K562 (cell line): ENCODE data around the gene SNCA. TPM values are rescaled to one million over a fixed set of nuclear protein-coding genes. Genes with fewer than 3 reads are reported as not detected.

ENCODE experiments used
- ATAC-seq: fragments of 200-7000 bp; cut with Tn5 transposase; 3 replicates; pipeline ENCODE4 v1.9.1; 2020; ENCODE audit warnings: moderate library complexity
- BruUV-seq: library from RNA; stranded (reverse); fragments of 400-500 nt; replicated peaks from 2 replicates; lab custom pipeline; 2021; lab: Mats Ljungman, UMichigan
- CTCF ChIA-PET: fragments of 300-600 bp; formaldehyde crosslinking; extraction: SDS; loops from one replicate; lab custom pipeline; 2021; ENCODE audit warnings: low intra/inter-chr PET ratio; lab: Yijun Ruan, JAX
- POLR2A ChIA-PET: fragments of 300-600, 350-650 bp; sonication (Branson Sonifier 250); formaldehyde crosslinking; extraction: SDS; loops from one replicate; lab custom pipeline; 2021; ENCODE audit warnings: antibody characterized with exemption, inconsistent platforms; lab: Yijun Ruan, JAX
- DNase-seq, 4 experiments: peaks; one replicate each; pipeline versions ENCODE4 v3.0.0 to v3.0.0-alpha.2; 2011 to 2018; ENCODE audit warnings: low spot score in 3 of 4, mixed read lengths in 3 of 4; ENCODE audit errors: extremely low read depth in 1 of 4
- FAIRE-seq: peaks from 2 replicates; lab custom pipeline; 2011; peaks lifted over from hg19 to GRCh38; lab: Jason Lieb, UNC
- H2AFZ ChIP-seq: 2 replicates; pipeline ENCODE4 v1.6.0; 2011; ENCODE audit warnings: low read depth, low read length, control low read depth, inconsistent platforms
- H3K27ac ChIP-seq: fragments of 200-600 bp; 3 replicates; pipeline ENCODE4 v1.8.0; 2011; ENCODE audit warnings: low read depth, mild to moderate bottlenecking, control low read depth, inconsistent platforms, low read length, moderate library complexity, mixed read lengths; ENCODE audit errors: extremely low read depth
- H3K27me3 ChIP-seq, 2 experiments: fragments of 300-600 bp in 1 of 2; 2 replicates in 1 of 2; 3 replicates in 1 of 2; pipeline versions ENCODE4 v1.6.0 to v1.8.0; 2011; ENCODE audit warnings: inconsistent platforms in 2 of 2, low read length in 2 of 2, mild to moderate bottlenecking in 1 of 2, mixed read lengths in 1 of 2, moderate library complexity in 1 of 2; ENCODE audit not compliant: control insufficient read depth in 2 of 2, insufficient read depth in 2 of 2
- H3K36me3 ChIP-seq: fragments of 300-600 bp; 3 replicates; pipeline ENCODE4 v1.8.0; 2011; ENCODE audit warnings: mild to moderate bottlenecking, low read length, inconsistent platforms; ENCODE audit not compliant: control insufficient read depth, insufficient read depth
- H3K4me1 ChIP-seq, 2 experiments: fragments of 200-600 bp in 1 of 2; replicated peaks in 1 of 2; 2 replicates in 1 of 2; 3 replicates in 1 of 2; pipeline versions ENCODE4 v1.5.1 to v1.8.0; 2011; ENCODE audit warnings: inconsistent platforms in 2 of 2, low read length in 2 of 2, mild to moderate bottlenecking in 1 of 2, mixed read lengths in 1 of 2, moderate library complexity in 1 of 2; ENCODE audit not compliant: control insufficient read depth in 2 of 2, insufficient read depth in 2 of 2
- H3K4me2 ChIP-seq: 2 replicates; pipeline ENCODE4 v1.6.1; 2011; ENCODE audit warnings: low read length, control low read depth, inconsistent platforms, mixed read lengths; ENCODE audit not compliant: insufficient read depth
- H3K4me3 ChIP-seq: fragments of 200-600 bp; sonication (generic), shearing (Covaris generic); 2 replicates; pipeline ENCODE4 v1.5.1; 2016; ENCODE audit warnings: control low read depth, inconsistent platforms
- H3K79me2 ChIP-seq: fragments of 200-600 bp; 3 replicates; pipeline ENCODE4 v1.8.0; 2011; ENCODE audit warnings: low read length, inconsistent platforms; ENCODE audit not compliant: control insufficient read depth, insufficient read depth
- H3K9ac ChIP-seq, 2 experiments: 2 replicates each; pipeline versions ENCODE4 v1.6.0 to v1.6.1; 2011; ENCODE audit warnings: low read depth in 2 of 2, low read length in 2 of 2, control low read depth in 1 of 2, inconsistent platforms in 1 of 2, mild to moderate bottlenecking in 1 of 2, mixed read lengths in 1 of 2; ENCODE audit not compliant: insufficient read depth in 1 of 2
- H3K9me1 ChIP-seq: one replicate; pipeline ENCODE4 v1.6.0; 2011; ENCODE audit warnings: inconsistent platforms, mild to moderate bottlenecking, low read length, moderate library complexity; ENCODE audit not compliant: control insufficient read depth, insufficient read depth
- H3K9me3 ChIP-seq: replicated peaks from 2 replicates; pipeline ENCODE4 v1.5.1; 2011; ENCODE audit warnings: low read depth, low read length, inconsistent platforms; ENCODE audit not compliant: control insufficient read depth, insufficient read depth
- H4K20me1 ChIP-seq: replicated peaks from 2 replicates; pipeline ENCODE4 v1.6.1; 2011; ENCODE audit warnings: low read length, inconsistent platforms, mixed read lengths; ENCODE audit not compliant: control insufficient read depth, insufficient read depth
- CC2D1A ChIP-seq: fragments of 450-650 bp; IDR thresholded peaks from 2 replicates; pipeline ENCODE4 v1.6.1; 2017; ENCODE audit warnings: mild to moderate bottlenecking
- ETV5 ChIP-seq: sonication (generic); formaldehyde crosslinking; IDR thresholded peaks from 2 replicates; pipeline ENCODE4 v1.4.0; 2020; ENCODE audit warnings: low read depth, mild to moderate bottlenecking, missing genetic modification reagents
- FOXK2 ChIP-seq, 2 experiments: fragments of 450-650 bp; IDR thresholded peaks in 1 of 2; conservative IDR thresholded peaks in 1 of 2; 2 replicates each; pipeline ENCODE4 v1.6.1; 2016; ENCODE audit warnings: low read depth in 2 of 2, mild to moderate bottlenecking in 1 of 2
- GABPA ChIP-seq: fragments of 200-800 bp; sonication (Bioruptor generic); conservative IDR thresholded peaks from 2 replicates; pipeline ENCODE4 v1.6.1; 2016; ENCODE audit warnings: low read depth, missing genetic modification characterization, missing compliant biosample characterization
- HNRNPH1 ChIP-seq: fragments of 200-400 bp; formaldehyde crosslinking; optimal IDR thresholded peaks from 2 replicates; pipeline ENCODE3; 2017; ENCODE audit warnings: low read depth, mild to moderate bottlenecking, low read length, moderate library complexity
- KAT7 ChIP-seq: sonication (generic); formaldehyde crosslinking; IDR thresholded peaks from 2 replicates; pipeline ENCODE4 v1.8.0; 2022; ENCODE audit warnings: missing genetic modification reagents, mild to moderate bottlenecking, borderline replicate concordance
- NR0B1 ChIP-seq: fragments of 450-650 bp; IDR thresholded peaks from one replicate; pipeline ENCODE4 v1.6.1; 2018; ENCODE audit warnings: mild to moderate bottlenecking, moderate library complexity; ENCODE audit not compliant: partially characterized antibody
- RAD21 ChIP-seq, 2 experiments: fragments of 250-450 bp in 1 of 2; fragments of 450-650 bp in 1 of 2; sonication (Bioruptor Pico) in 1 of 2; formaldehyde crosslinking in 1 of 2; IDR thresholded peaks in 1 of 2; conservative IDR thresholded peaks in 1 of 2; 2 replicates each; pipeline versions ENCODE4 v1.4.0 to v1.8.0; 2020 to 2022; ENCODE audit warnings: mild to moderate bottlenecking in 2 of 2, moderate library complexity in 1 of 2
- YY1 ChIP-seq, 3 experiments: IDR thresholded peaks; 2 replicates each; pipeline ENCODE4 v1.6.1; 2011; ENCODE audit warnings: low read length in 2 of 3, mild to moderate bottlenecking in 2 of 3, moderate library complexity in 2 of 3, borderline replicate concordance in 1 of 3, control low read depth in 1 of 3, low read depth in 1 of 3; ENCODE audit not compliant: insufficient read depth in 3 of 3, insufficient replicate concordance in 2 of 3, control insufficient read depth in 1 of 3, insufficient read length in 1 of 3; ENCODE audit errors: extremely low read depth in 1 of 3
- ZNF445 ChIP-seq: fragments of 250-450 bp; sonication (Bioruptor Pico); IDR thresholded peaks from 2 replicates; pipeline ENCODE4 v1.4.0; 2020; ENCODE audit warnings: low read depth, mild to moderate bottlenecking, moderate library complexity
- ZZZ3 ChIP-seq: fragments of 450-650 bp; IDR thresholded peaks from 2 replicates; pipeline ENCODE4 v1.6.1; 2016; ENCODE audit warnings: antibody characterized with exemption, mild to moderate bottlenecking, moderate library complexity
- WGBS: fragments of 100-300 bp; shearing (Covaris generic); methylation state at CpG from one replicate; pipeline ENCODE4 v1.1.6; 2016; ENCODE audit warnings: low coverage, mixed read lengths; ENCODE audit not compliant: insufficient coverage; ENCODE audit errors: missing lambda C conversion rate; 5-methylcytosine and 5-hydroxymethylcytosine counted together
- in situ Hi-C: fragments of 300-500 bp; cut with MboI; formaldehyde crosslinking; loops from 4 replicates; pipeline ENCODE4 v1.15.0; 2018; ENCODE audit warnings: inconsistent platforms, mixed read lengths
- intact Hi-C: fragments of 100-400 bp; cut with micrococcal nuclease; formaldehyde crosslinking; loops from 2 replicates; pipeline ENCODE4 v1.14.2; 2022
- polyA plus RNA-seq, 8 experiments: library from polyadenylated mRNA; depleted of rRNA in 4 of 8; stranded (reverse) in 5 of 8; unstranded in 3 of 8; fragments of >200 nt; fragmentation: Nextera tagmentation in 2 of 8; fragmentation: Illumina TruSeq in 1 of 8; extraction: Ambion mirVana in 2 of 8; extraction: Trizol in 1 of 8; gene quantifications; 2 replicates each; pipeline versions ENCODE4 v1.2.1 to v1.2.3, GENCODE V29; 2011 to 2014; ENCODE audit warnings: inconsistent platforms in 1 of 8, missing spikeins in 1 of 8
- total RNA-seq, 7 experiments: library from RNA; depleted of rRNA in 6 of 7; stranded (reverse); fragments of >200 nt in 6 of 7; fragmentation: Illumina TruSeq in 2 of 7; extraction: Trizol in 2 of 7; gene quantifications; 2 replicates each; pipeline versions ENCODE4 v1.2.1 to v1.2.3, GENCODE V29; 2011 to 2021; ENCODE audit warnings: low replicate concordance in 1 of 7

SNCA gene
- total and polyA plus RNA-seq, 9 of the 15 experiments (the other 6 are each of a cell fraction or from before 2014, with no cell fraction given), result 1.7 to 12.6 (median 3.6) TPM

DNA sequence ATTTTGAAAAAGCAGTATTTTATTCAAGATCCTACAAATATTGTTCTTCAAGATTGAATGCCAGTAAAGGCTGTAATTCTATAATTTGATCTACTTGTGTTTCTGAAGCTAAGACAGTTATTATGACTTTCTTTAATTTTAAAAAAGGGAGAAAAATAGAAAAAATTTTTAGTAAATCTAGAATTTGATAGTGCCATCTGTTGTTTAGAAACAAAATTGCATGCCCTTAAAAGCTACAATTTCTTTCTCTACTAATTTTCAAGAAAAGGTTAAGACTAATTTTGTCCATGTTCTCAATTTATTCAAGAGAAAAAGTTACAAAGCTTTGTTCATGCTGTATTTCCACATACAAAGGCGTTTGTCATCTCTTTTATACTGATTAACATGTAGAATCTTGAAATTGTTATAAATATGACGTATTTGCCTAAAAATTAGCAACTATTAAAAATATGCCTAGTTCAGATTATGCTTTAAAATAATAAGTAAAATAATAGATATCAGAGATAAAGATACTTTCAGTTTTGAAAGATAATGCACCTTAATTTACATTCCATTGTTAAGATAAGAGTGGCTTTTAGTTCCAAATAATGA, 32.1 kb upstream of the SNCA start:
- WGBS, result 9% methylated on average over 2 of the region's 2 CpGs
- Histone ChIP-seq H3K9me3 (no peaks in the 10 kb centered on the region), H3K9me1 (no peaks in the 10 kb centered on the region), H3K4me2 (no peak overlapping the region), H3K27me3 (no peaks in the 10 kb centered on the region), H3K9ac (no peak overlapping the region), H3K27ac (no peak overlapping the region), H2AFZ (no peak overlapping the region), H3K36me3 (no peaks in the 10 kb centered on the region), H3K4me3 (no peak overlapping the region), H3K4me1 (no peaks in the 10 kb centered on the region), H4K20me1 (no peaks in the 10 kb centered on the region), H3K79me2 (no peaks in the 10 kb centered on the region)
- no peak for ATAC-seq
- intact Hi-C loops (no loop called here), in situ Hi-C loops (no loop called here)
- DNase-seq, result no peak
- TF ChIP-seq RAD21 (CRISPR knock-in tag; conservative IDR thresholded peaks at IDR 0.05 in 1 of 2, IDR thresholded peaks at IDR 0.05 in 1 of 2) (peak in 1 of 2 experiments; percentile 26; a peak in 1 of 4 replicates), YY1 (IDR thresholded peaks at IDR 0.05; ENCODE audit: borderline replicate concordance in 1 of 3, control insufficient read depth in 1 of 3, extremely low read depth in 1 of 3, insufficient read depth in 3 of 3, insufficient read length in 1 of 3, insufficient replicate concordance in 2 of 3, low read depth in 1 of 3, low read length in 2 of 3) (no peak), ZNF445 (CRISPR knock-in tag) (no peak)
- POLR2A ChIA-PET, result no interaction called here
- BruUV-seq, result no TSS peak
- CTCF ChIA-PET, result no interaction called here
- no peak for FAIRE-seq

DNA sequence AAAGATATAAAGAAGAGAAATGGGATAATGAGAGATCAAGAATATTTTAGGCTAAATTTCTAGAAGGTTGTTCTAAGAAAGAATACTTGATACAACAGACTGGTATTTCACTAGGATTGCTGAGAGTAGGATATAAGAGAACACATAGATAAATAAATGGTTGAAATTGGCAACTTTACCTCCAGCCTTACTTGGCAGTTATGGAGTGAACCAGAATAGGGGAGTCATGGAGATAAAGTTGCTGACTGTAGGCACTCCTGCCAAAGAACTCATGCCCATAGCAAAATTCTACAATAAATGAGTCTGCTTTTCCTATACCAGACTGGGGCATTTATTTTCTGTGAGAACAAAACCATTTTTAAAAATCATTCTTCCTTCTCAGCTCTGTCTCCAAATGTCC, 31.3 kb upstream of the SNCA start:
- no peaks in the 10 kb centered on the region for H4K20me1 ChIP-seq
- no peaks in the 10 kb centered on the region for H3K36me3 ChIP-seq
- ATAC-seq (no peak), FAIRE-seq (no peak), DNase-seq (no peak)
- H3K79me2 ChIP-seq, result no peaks in the 10 kb centered on the region
- in situ Hi-C loops (no loop called here), intact Hi-C loops (no loop called here)
- ChIA-PET POLR2A (no interaction called here), CTCF (no interaction called here)
- H3K27me3 ChIP-seq, result no peaks in the 10 kb centered on the region
- H2AFZ ChIP-seq, result no peak overlapping the region
- no peak for TF ChIP-seq FOXK2 (conservative IDR thresholded peaks at IDR 0.05 in 1 of 2, IDR thresholded peaks at IDR 0.05 in 1 of 2; ENCODE audit: low read depth in 2 of 2)
- no peak for TF ChIP-seq CC2D1A
- no peak for TF ChIP-seq KAT7 (CRISPR knock-in tag)
- no peak for TF ChIP-seq NR0B1
- no peak for TF ChIP-seq ZZZ3
- TF ChIP-seq GABPA, result no peak
- no peak for TF ChIP-seq HNRNPH1
- no peak for TF ChIP-seq ETV5 (CRISPR knock-in tag)
- no peaks in the 10 kb centered on the region for H3K9me3 ChIP-seq
- BruUV-seq, result no TSS peak
- no peaks in the 10 kb centered on the region; a peak in 1 of 5 replicates for H3K4me1 ChIP-seq
- H3K9ac ChIP-seq, result no peak overlapping the region
- no peak overlapping the region for H3K27ac ChIP-seq
- no peak overlapping the region for H3K4me3 ChIP-seq
- H3K9me1 ChIP-seq, result no peaks in the 10 kb centered on the region
- H3K4me2 ChIP-seq, result no peak overlapping the region
